Measurements from ENCODE around the gene CEP135. TPM values are rescaled to one million over a fixed set of nuclear protein-coding genes. Genes with fewer than 3 reads are reported as not detected.
"Not testable (repeated sequence)": the region's sequence is repeated elsewhere in the genome, so short reads cannot be mapped to it uniquely, and the experiment has no call there.

The CEP135 gene
- total RNA-seq, 1 donor from 2014 or later, result 3.7 TPM

DNA sequence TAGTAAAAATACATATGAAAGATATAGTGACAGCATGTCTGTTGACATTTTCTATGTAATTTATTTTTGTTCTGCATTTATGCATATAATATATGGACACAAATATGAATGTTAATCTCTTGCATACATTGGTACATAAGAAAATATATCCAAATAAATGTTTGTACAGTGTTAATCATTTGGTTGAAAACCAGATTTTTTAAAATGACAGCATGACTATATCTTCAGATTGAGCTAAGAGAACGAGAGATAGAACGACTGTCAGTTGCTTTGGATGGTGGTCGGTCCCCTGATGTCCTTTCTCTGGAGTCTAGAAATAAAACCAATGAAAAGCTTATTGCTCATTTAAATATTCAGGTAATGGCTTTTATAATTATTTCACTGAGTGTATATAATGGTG is 15.3 kb downstream of the CEP135 start:
- H3K4me3 ChIP-seq (ENCODE audit: low read depth, low read length), result no peak overlapping the region
- no peaks in the 10 kb centered on the region for H3K36me3 ChIP-seq (ENCODE audit: control insufficient read depth, insufficient read depth, low read length)
- no peaks in the 10 kb centered on the region for H3K27me3 ChIP-seq (ENCODE audit: control insufficient read depth, insufficient read depth, low read length)
- DNase-seq (ENCODE audit: low read depth), result no peak
- TF ChIP-seq, protein P1, sequence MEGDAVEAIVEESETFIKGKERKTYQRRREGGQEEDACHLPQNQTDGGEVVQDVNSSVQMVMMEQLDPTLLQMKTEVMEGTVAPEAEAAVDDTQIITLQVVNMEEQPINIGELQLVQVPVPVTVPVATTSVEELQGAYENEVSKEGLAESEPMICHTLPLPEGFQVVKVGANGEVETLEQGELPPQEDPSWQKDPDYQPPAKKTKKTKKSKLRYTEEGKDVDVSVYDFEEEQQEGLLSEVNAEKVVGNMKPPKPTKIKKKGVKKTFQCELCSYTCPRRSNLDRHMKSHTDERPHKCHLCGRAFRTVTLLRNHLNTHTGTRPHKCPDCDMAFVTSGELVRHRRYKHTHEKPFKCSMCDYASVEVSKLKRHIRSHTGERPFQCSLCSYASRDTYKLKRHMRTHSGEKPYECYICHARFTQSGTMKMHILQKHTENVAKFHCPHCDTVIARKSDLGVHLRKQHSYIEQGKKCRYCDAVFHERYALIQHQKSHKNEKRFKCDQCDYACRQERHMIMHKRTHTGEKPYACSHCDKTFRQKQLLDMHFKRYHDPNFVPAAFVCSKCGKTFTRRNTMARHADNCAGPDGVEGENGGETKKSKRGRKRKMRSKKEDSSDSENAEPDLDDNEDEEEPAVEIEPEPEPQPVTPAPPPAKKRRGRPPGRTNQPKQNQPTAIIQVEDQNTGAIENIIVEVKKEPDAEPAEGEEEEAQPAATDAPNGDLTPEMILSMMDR (IDR thresholded peaks at IDR 0.05; ENCODE audit: insufficient read depth, low read length, severe bottlenecking), result no peak
- no peak for FAIRE-seq

DNA sequence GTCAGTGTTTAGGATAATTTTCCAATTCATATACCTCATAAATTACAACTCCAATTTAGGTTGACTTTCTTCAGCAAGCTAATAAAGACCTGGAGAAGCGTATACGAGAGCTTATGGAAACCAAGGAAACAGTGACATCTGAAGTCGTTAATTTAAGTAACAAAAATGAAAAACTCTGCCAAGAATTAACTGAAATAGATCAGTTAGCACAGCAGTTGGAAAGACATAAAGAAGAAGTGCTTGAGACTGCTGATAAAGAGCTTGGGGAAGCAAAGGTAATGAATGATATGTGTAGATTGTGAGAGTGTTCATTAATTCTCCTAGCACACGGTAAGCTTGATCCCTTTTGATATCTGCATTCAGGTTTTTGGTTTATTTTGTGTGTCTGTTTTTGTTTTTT is 16.8 kb downstream of the CEP135 start:
- no peaks in the 10 kb centered on the region for H3K27me3 ChIP-seq (ENCODE audit: control insufficient read depth, insufficient read depth, low read length)
- TF ChIP-seq, protein P1 (IDR thresholded peaks at IDR 0.05; ENCODE audit: insufficient read depth, low read length, severe bottlenecking), result no peak
- no peaks in the 10 kb centered on the region for H3K36me3 ChIP-seq (ENCODE audit: control insufficient read depth, insufficient read depth, low read length)
- no peak overlapping the region for H3K4me3 ChIP-seq (ENCODE audit: low read depth, low read length)
- DNase-seq (ENCODE audit: low read depth) (no peak), FAIRE-seq (no peak)

DNA sequence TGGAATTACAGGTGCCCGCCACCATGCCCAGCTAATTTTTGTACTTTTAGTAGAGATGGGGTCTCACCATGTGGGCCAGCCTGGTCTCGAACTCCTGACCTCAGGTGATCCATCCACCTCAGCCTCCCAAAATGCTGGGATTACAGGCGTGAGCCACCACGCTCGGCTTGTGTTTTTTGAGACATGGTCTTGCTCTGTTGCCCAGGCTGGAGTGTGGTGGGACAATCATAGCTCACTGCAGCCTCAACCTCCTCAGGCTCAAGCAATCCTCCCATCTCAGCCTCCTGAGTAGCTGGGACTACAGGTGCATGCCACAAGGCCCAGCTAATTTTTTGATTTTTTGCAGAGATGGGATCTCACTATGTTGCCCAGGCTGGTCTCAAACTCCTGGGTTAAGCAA is 17.6 kb downstream of the CEP135 start:
- DNase-seq (ENCODE audit: low read depth); FAIRE-seq; H3K27me3 ChIP-seq (ENCODE audit: control insufficient read depth, insufficient read depth, low read length); H3K36me3 ChIP-seq (ENCODE audit: control insufficient read depth, insufficient read depth, low read length); H3K4me3 ChIP-seq (ENCODE audit: low read depth, low read length): not testable (repeated sequence)

DNA sequence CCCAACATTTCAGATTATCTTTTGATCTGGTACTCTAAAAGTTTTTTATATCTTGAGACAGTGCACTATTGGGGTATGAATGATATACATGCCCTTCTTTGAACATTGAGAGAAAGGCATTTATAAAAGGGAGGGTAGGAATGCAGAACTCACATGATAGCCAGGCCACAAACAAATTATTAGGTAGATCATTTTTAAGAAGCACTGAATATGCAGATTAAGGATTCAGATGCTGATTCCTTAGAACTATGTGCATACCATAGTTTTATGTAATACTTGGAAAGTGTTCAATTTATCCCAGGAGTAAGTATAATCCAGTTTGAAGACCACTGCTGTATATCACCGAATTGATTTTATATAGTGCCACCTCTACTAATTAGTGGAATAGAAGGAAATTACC is 18.6 kb downstream of the CEP135 start:
- TF ChIP-seq, protein P1 (IDR thresholded peaks at IDR 0.05; ENCODE audit: insufficient read depth, low read length, severe bottlenecking), result no peak
- Histone ChIP-seq H3K27me3 (ENCODE audit: control insufficient read depth, insufficient read depth, low read length) (no peaks in the 10 kb centered on the region), H3K36me3 (ENCODE audit: control insufficient read depth, insufficient read depth, low read length) (peaks cover 1% of the 10 kb centered on the region), H3K4me3 (ENCODE audit: low read depth, low read length) (no peak overlapping the region)
- FAIRE-seq (no peak), DNase-seq (ENCODE audit: low read depth) (no peak)

DNA sequence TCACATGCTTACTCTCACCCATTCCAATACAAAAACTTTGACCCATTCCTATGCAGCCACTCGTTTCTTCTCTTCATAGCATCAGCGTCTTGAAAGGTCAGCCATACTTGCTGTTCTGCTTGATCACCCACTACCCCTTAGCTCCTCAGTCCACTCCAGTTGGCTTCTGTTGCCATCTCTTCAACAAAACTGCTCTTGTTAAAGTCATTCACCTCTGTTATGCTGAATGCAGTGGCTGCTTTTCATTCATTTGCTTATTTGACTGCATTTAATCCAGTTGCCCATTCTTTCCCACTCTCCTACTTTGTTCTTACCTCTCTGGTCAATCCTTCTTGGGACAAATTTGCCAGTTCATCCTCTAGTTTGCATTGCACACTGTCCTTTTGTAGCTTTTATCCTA is 24.9 kb downstream of the CEP135 start:
- TF ChIP-seq, protein P1 (IDR thresholded peaks at IDR 0.05; ENCODE audit: insufficient read depth, low read length, severe bottlenecking), result no peak
- no peak overlapping the region for H3K4me3 ChIP-seq (ENCODE audit: low read depth, low read length)
- H3K27me3 ChIP-seq (ENCODE audit: control insufficient read depth, insufficient read depth, low read length), result no peaks in the 10 kb centered on the region
- no peak for FAIRE-seq
- no peak for DNase-seq (ENCODE audit: low read depth)
- peaks cover 1% of the 10 kb centered on the region for H3K36me3 ChIP-seq (ENCODE audit: control insufficient read depth, insufficient read depth, low read length)

DNA sequence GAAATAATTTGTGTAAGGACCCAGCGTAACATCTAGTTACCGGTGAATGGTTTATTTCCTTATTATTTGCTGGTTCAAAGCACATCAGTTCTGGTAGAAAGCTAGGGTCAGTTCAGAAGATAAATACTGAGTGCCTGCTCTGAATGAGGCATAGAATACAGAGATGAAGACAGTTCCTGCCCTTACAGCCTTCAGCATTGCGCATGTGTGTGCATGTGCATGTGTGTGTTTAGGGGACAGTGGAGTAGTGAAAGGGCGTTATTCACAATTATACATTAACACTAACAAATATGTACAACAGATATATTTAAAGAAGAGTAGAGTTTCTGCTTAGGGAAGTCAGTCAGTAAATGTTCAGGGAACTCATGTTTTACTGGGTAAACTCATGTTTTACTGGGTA is 29.1 kb downstream of the CEP135 start:
- DNase-seq (ENCODE audit: low read depth), result no peak
- no peak for FAIRE-seq
- no peaks in the 10 kb centered on the region for H3K27me3 ChIP-seq (ENCODE audit: control insufficient read depth, insufficient read depth, low read length)
- no peak overlapping the region for H3K4me3 ChIP-seq (ENCODE audit: low read depth, low read length)
- H3K36me3 ChIP-seq (ENCODE audit: control insufficient read depth, insufficient read depth, low read length), result no peaks in the 10 kb centered on the region
- TF ChIP-seq, protein P1 (IDR thresholded peaks at IDR 0.05; ENCODE audit: insufficient read depth, low read length, severe bottlenecking), result no peak

Data from bronchial epithelial cell (primary cell).